ENCODE results near the gene GET3. TPM values are rescaled to one million over a fixed set of nuclear protein-coding genes. Genes with fewer than 3 reads are reported as not detected.

The GET3 gene
- total and polyA plus RNA-seq, 7 experiments from 2014 or later = 22.6 to 60.3 (median 32.0) TPM

DNA sequence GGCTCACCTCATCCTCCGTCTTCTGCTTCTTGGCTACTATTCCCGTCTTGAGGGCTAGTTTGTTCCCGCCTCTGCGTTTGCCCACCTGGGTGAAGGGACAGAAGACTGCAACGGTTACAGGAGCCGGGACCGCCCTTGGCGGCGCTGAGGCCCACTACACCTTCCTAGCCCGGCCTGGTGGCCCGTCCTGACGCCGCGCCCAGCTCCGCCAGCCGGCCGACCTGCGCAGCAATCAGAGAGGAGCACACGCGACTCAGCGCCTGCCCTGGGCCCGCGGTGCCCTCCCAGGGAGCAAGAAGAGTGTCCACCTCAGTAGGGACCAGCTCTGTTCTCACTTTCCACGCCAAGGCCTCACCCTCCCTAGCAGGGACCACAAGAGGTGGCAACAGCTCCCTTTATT, 6.0 kb upstream of the GET3 start:
- no peak overlapping the region for H3K27ac ChIP-seq (ENCODE audit: low read depth, low read length)
- H3K4me3 ChIP-seq (ENCODE audit: low read length) = no peak overlapping the region
- H3K36me3 ChIP-seq (ENCODE audit: control insufficient read depth in 2 of 3, insufficient read depth in 3 of 3, low read length in 3 of 3) = peaks cover 8 to 49% (median 12%) of the 10 kb centered on the region in 3 experiments
- DNase-seq = no peak
- Mint-ChIP-seq H3K4me3 (peak overlapping the region in 1 of 10 donors; percentile 31), H3K36me3 (peaks cover 0 to 27% (median 11%) of the 10 kb centered on the region in 5 donors), H3K27me3 (no peaks in the 10 kb centered on the region), H3K27ac (no peak overlapping the region), H3K4me1 (peaks cover 19 to 37% (median 34%) of the 10 kb centered on the region in 7 donors), H3K9me3 (peaks cover 0 to 1% (median 0%) of the 10 kb centered on the region in 11 donors)
- intact Hi-C loops (cut with micrococcal nuclease) = loop anchor here (5.0 kb wide), 2 partner anchors 119 to 386 kb away; partner anchors contain the start of genes NACC1 (in 1 of the 2), TRMT1 (in 1 of the 2), ZNF490 (in 1 of the 2) and ZNF791 (in 1 of the 2)
- no peaks in the 10 kb centered on the region for H3K9me3 ChIP-seq (ENCODE audit: control insufficient read depth in 2 of 3, low read length in 3 of 3)
- CTCF ChIA-PET = no interaction called here
- ATAC-seq = no peak
- H3K27me3 ChIP-seq (ENCODE audit: control insufficient read depth in 2 of 2, insufficient read depth in 2 of 2, low read length in 2 of 2) = no peaks in the 10 kb centered on the region
- peaks cover 17 to 20% of the 10 kb centered on the region in 2 donors for H3K4me1 ChIP-seq (ENCODE audit: control insufficient read depth in 2 of 2, insufficient read depth in 2 of 2, low read length in 2 of 2)
- POLR2A ChIA-PET = interaction anchor here (0.6 to 8.5 kb wide), 5 partner anchors 9 to 422 kb away, joined by 3 to 129 read pairs (median 6); partner anchors contain the start of genes JUNB and TNPO2

DNA sequence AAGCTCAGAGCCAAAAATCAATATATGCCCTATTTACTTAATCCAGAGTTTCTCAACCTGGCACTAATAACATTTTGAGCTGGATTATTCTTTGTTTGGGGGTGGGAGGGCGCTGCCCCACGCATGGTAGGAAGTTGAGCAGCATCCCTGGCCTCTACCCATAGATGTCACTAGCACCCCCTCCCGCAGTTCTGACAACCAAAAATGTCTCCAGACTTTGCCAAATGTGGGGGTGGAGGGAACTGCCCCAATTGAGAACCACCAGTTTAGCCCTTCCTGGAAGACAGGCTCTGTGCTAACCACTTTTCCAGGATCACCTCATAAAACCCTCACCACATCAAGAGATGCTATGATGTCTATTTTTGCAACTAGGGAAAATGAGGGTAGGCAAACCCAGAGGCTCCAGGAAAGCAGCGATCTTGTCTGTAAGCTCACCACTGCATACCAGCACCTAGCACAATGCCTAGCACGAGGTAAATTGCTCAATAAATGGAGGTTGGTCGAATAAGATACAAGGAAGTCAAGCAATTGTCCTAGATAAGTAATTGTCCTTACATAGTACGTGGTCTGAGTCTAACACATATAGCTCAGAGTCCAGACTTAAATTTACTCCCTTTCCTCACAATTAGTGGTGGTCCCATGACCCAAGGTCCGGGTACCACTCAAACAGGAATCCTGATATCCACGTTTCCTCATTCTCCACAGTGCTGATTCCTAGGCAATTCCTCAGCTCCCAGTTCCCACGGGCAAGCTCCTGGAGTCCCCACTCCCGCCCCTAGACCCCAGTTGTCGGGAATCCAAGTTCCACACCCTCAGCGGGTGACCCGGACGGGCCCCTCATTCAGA, 3.7 kb upstream of the GET3 start:
- Mint-ChIP-seq H3K27me3 (no peaks in the 10 kb centered on the region), H3K4me1 (peaks cover 36 to 57% (median 48%) of the 10 kb centered on the region in 7 donors), H3K36me3 (peaks cover under 1 to 26% (median 11%) of the 10 kb centered on the region in 5 donors), H3K27ac (peak overlapping the region; percentile 89 to 95 (median 93)), H3K4me3 (peak overlapping the region; percentile 81 to 95 (median 92)), H3K9me3 (peaks cover 0 to 1% (median 0%) of the 10 kb centered on the region in 11 donors)
- no peaks in the 10 kb centered on the region for H3K27me3 ChIP-seq (ENCODE audit: control insufficient read depth in 2 of 2, insufficient read depth in 2 of 2, low read length in 2 of 2)
- H3K4me1 ChIP-seq (ENCODE audit: control insufficient read depth in 2 of 2, insufficient read depth in 2 of 2, low read length in 2 of 2) = peaks cover 29 to 35% of the 10 kb centered on the region in 2 donors
- DNase-seq (peak in 7 of 9 donors; percentile 30 to 66 (median 43)), ATAC-seq (no peak)
- H3K27ac ChIP-seq (ENCODE audit: low read depth, low read length) = peak overlapping the region; percentile 91
- ChIA-PET POLR2A (interaction anchor here (0.6 to 8.5 kb wide), 20 partner anchors 11 to 385 kb away, joined by 3 to 129 read pairs (median 5); partner anchors contain the start of genes DHPS, FBXW9, GCDH and JUNB), CTCF (interaction anchor here (0.5 to 1.9 kb wide), 11 partner anchors 11 to 1875 kb away, joined by 3 to 9 read pairs (median 6); no protein-coding TSS in a partner anchor)
- no peaks in the 10 kb centered on the region for H3K9me3 ChIP-seq (ENCODE audit: control insufficient read depth in 2 of 3, low read length in 3 of 3)
- intact Hi-C loops (cut with micrococcal nuclease) = loop anchor here (1.0 to 5.0 kb wide), 7 partner anchors 11 to 384 kb away; partner anchors contain the start of genes DHPS (in 1 of the 2), NACC1 (in 1 of the 2), PRDX2 (in 1 of the 2) and TRMT1 (in 1 of the 2)
- peaks cover 8 to 45% (median 10%) of the 10 kb centered on the region in 3 experiments for H3K36me3 ChIP-seq (ENCODE audit: control insufficient read depth in 2 of 3, insufficient read depth in 3 of 3, low read length in 3 of 3)
- peak overlapping the region; percentile 63 for H3K4me3 ChIP-seq (ENCODE audit: low read length)

GRCh38 chr19:12737835-12738351, 596 bp downstream of the GET3 start:
- no peaks in the 10 kb centered on the region for H3K27me3 ChIP-seq (ENCODE audit: control insufficient read depth in 2 of 2, insufficient read depth in 2 of 2, low read length in 2 of 2)
- peak overlapping the region; percentile 76 for H3K4me3 ChIP-seq (ENCODE audit: low read length)
- H3K4me1 Mint-ChIP-seq = peaks cover 22 to 39% (median 33%) of the 10 kb centered on the region in 7 donors
- peak overlapping the region; percentile 93 for H3K27ac ChIP-seq (ENCODE audit: low read depth, low read length)
- DNase-seq (no peak), ATAC-seq (no peak)
- peak overlapping the region in 7 of 9 donors; percentile 90 to 99 (median 95) for H3K27ac Mint-ChIP-seq
- H3K27me3 Mint-ChIP-seq = no peaks in the 10 kb centered on the region
- POLR2A ChIA-PET = interaction anchor here (0.8 to 8.5 kb wide), 12 partner anchors 9 to 219 kb away, joined by 3 to 129 read pairs (median 4); partner anchors contain the start of genes DHPS, GADD45GIP1, JUNB and KLF1
- intact Hi-C loops (cut with micrococcal nuclease) = loop anchor here (1.0 to 2.0 kb wide), 10 partner anchors 37 to 1901 kb away; partner anchors contain the start of genes CALR (in 2 of the 2), FBXW9 (in 2 of the 2), RNASEH2A (in 2 of the 2) and DHPS (in 1 of the 2)
- peaks cover 3 to 14% (median 8%) of the 10 kb centered on the region in 5 donors for H3K36me3 Mint-ChIP-seq
- CTCF ChIA-PET = interaction anchor here (1.3 kb wide), 1 partner anchor 110 kb away, joined by 4 read pairs; no protein-coding TSS in a partner anchor
- H3K4me1 ChIP-seq (ENCODE audit: control insufficient read depth in 2 of 2, insufficient read depth in 2 of 2, low read length in 2 of 2) = peaks cover 20 to 23% of the 10 kb centered on the region in 2 donors
- peaks cover 0 to 3% (median 0%) of the 10 kb centered on the region in 11 donors for H3K9me3 Mint-ChIP-seq
- H3K36me3 ChIP-seq (ENCODE audit: control insufficient read depth in 2 of 3, insufficient read depth in 3 of 3, low read length in 3 of 3) = peaks cover 0 to 26% (median 0%) of the 10 kb centered on the region in 3 experiments
- H3K4me3 Mint-ChIP-seq = peak overlapping the region; percentile 96 to 100 (median 99)
- no peaks in the 10 kb centered on the region for H3K9me3 ChIP-seq (ENCODE audit: control insufficient read depth in 2 of 3, low read length in 3 of 3)

- H3K9me3 ChIP-seq (ENCODE audit: control insufficient read depth in 2 of 3, low read length in 3 of 3) = peaks cover 0 to 12% (median 0%) of the 10 kb centered on the region in 3 experiments
- CTCF ChIA-PET = interaction anchor here (0.6 kb wide), 2 partner anchors 176 to 1760 kb away, joined by 3 to 4 read pairs; no protein-coding TSS in a partner anchor
- peaks cover 1 to 8% (median 5%) of the 10 kb centered on the region in 5 donors for H3K27me3 Mint-ChIP-seq
Measured at GRCh38 chr19:12745166-12745897, 8.0 kb downstream of the GET3 start.

GRCh38 chr19:12748489-12748888, 11.2 kb downstream of the GET3 start:
- DNase-seq = no peak
- Mint-ChIP-seq H3K4me1 (peaks cover 0 to 13% (median 4%) of the 10 kb centered on the region in 7 donors), H3K4me3 (no peak overlapping the region)

More at GRCh38 chr19:12745166-12745897, 8.0 kb downstream of the GET3 start:
- H3K27ac ChIP-seq (ENCODE audit: low read depth, low read length) = no peak overlapping the region
- H3K27me3 ChIP-seq (ENCODE audit: control insufficient read depth in 2 of 2, insufficient read depth in 2 of 2, low read length in 2 of 2) = no peaks in the 10 kb centered on the region
- H3K36me3 ChIP-seq (ENCODE audit: control insufficient read depth in 2 of 3, insufficient read depth in 3 of 3, low read length in 3 of 3) = peaks cover 0 to 51% (median 0%) of the 10 kb centered on the region in 3 experiments
- intact Hi-C loops (cut with micrococcal nuclease) = no loop called here
- H3K36me3 Mint-ChIP-seq = peaks cover 12 to 40% (median 31%) of the 10 kb centered on the region in 5 donors
- ATAC-seq (no peak), DNase-seq (no peak)
- H3K9me3 Mint-ChIP-seq = peaks cover 0 to 12% (median 6%) of the 10 kb centered on the region in 11 donors
- H3K4me1 Mint-ChIP-seq = peaks cover 0 to 9% (median 5%) of the 10 kb centered on the region in 7 donors
- H3K4me3 Mint-ChIP-seq = no peak overlapping the region
- H3K27ac Mint-ChIP-seq = no peak overlapping the region
- POLR2A ChIA-PET = interaction anchor here (1.4 to 2.8 kb wide), 2 partner anchors 8 to 10 kb away, joined by 3 to 8 read pairs; partner anchors contain the start of gene GET3
- no peak overlapping the region for H3K4me3 ChIP-seq (ENCODE audit: low read length)
- H3K4me1 ChIP-seq (ENCODE audit: control insufficient read depth in 2 of 2, insufficient read depth in 2 of 2, low read length in 2 of 2) = no peaks in the 10 kb centered on the region

More at GRCh38 chr19:12748489-12748888, 11.2 kb downstream of the GET3 start:
- H3K27me3 ChIP-seq (ENCODE audit: control insufficient read depth in 2 of 2, insufficient read depth in 2 of 2, low read length in 2 of 2) = no peaks in the 10 kb centered on the region
- peaks cover 9 to 29% (median 18%) of the 10 kb centered on the region in 5 donors for H3K27me3 Mint-ChIP-seq
- peaks cover 12 to 35% (median 24%) of the 10 kb centered on the region in 5 donors for H3K36me3 Mint-ChIP-seq
- no peak for ATAC-seq
- H3K4me3 ChIP-seq (ENCODE audit: low read length) = no peak overlapping the region
- no peak overlapping the region for H3K27ac ChIP-seq (ENCODE audit: low read depth, low read length)
- H3K27ac Mint-ChIP-seq = no peak overlapping the region
- ChIA-PET POLR2A (interaction anchor here (2.8 kb wide), 1 partner anchor 11 kb away, joined by 8 read pairs; the partner anchor contains the start of gene GET3), CTCF (no interaction called here)
- intact Hi-C loops (cut with micrococcal nuclease) = no loop called here
- H3K9me3 Mint-ChIP-seq = peaks cover 0 to 12% (median 6%) of the 10 kb centered on the region in 11 donors
- H3K4me1 ChIP-seq (ENCODE audit: control insufficient read depth in 2 of 2, insufficient read depth in 2 of 2, low read length in 2 of 2) = no peaks in the 10 kb centered on the region
- H3K9me3 ChIP-seq (ENCODE audit: control insufficient read depth in 2 of 3, low read length in 3 of 3) = peaks cover 0 to 12% (median 0%) of the 10 kb centered on the region in 3 experiments
- peaks cover 0 to 41% (median 0%) of the 10 kb centered on the region in 3 experiments for H3K36me3 ChIP-seq (ENCODE audit: control insufficient read depth in 2 of 3, insufficient read depth in 3 of 3, low read length in 3 of 3)
